Osteoblast (primary cell): ENCODE data around the gene EMP2. TPM values are rescaled to one million over a fixed set of nuclear protein-coding genes. Genes with fewer than 3 reads are reported as not detected.

Experiments used
- DNase-seq: peaks from one replicate; pipeline ENCODE4 v3.0.0; 2011; ENCODE audit warnings: low spot score, mixed read lengths; ENCODE audit not compliant: insufficient read length; ENCODE audit errors: missing footprints
- H2AFZ ChIP-seq: 2 replicates; pipeline ENCODE4 v1.6.0; 2011; ENCODE audit warnings: mild to moderate bottlenecking, low read length
- H3K27ac ChIP-seq: 2 replicates; pipeline ENCODE4 v1.5.1; 2011; ENCODE audit warnings: mild to moderate bottlenecking, low read depth, low read length, moderate library complexity
- H3K27me3 ChIP-seq: 2 replicates; pipeline ENCODE4 v1.6.0; 2012; ENCODE audit warnings: mild to moderate bottlenecking, control low read depth, inconsistent platforms, low read length, moderate library complexity; ENCODE audit not compliant: insufficient read depth
- H3K36me3 ChIP-seq: 2 replicates; pipeline ENCODE4 v1.5.1; 2011; ENCODE audit warnings: mild to moderate bottlenecking, low read length, control low read depth, moderate library complexity; ENCODE audit not compliant: insufficient read depth
- H3K4me1 ChIP-seq: 2 replicates; pipeline ENCODE4 v1.5.1; 2011; ENCODE audit warnings: mild to moderate bottlenecking, low read length, control low read depth, moderate library complexity; ENCODE audit not compliant: insufficient read depth
- H3K4me2 ChIP-seq: 2 replicates; pipeline ENCODE4 v1.6.0; 2011; ENCODE audit warnings: mild to moderate bottlenecking, low read length; ENCODE audit not compliant: insufficient read depth
- H3K4me3 ChIP-seq: fragments of 200-600 bp; sonication (generic); 3 replicates; pipeline ENCODE4 v1.5.1; 2012; ENCODE audit warnings: mild to moderate bottlenecking, low read length, inconsistent platforms; ENCODE audit not compliant: insufficient read depth
- H3K79me2 ChIP-seq: 2 replicates; pipeline ENCODE4 v1.6.0; 2012; ENCODE audit warnings: mild to moderate bottlenecking, low read length, control low read depth, inconsistent platforms; ENCODE audit not compliant: insufficient read depth
- H3K9me3 ChIP-seq: 2 replicates; pipeline ENCODE4 v1.5.1; 2011; ENCODE audit warnings: low read depth, low read length, control low read depth
- H4K20me1 ChIP-seq: 2 replicates; pipeline ENCODE4 v1.6.0; 2012; ENCODE audit warnings: mild to moderate bottlenecking, low read length, control low read depth; ENCODE audit not compliant: insufficient read depth
- total RNA-seq: library from RNA; depleted of rRNA; stranded (reverse); fragments of >200 nt; gene quantifications from 2 replicates; pipeline ENCODE4 v1.2.3, GENCODE V29; 2012
- TF ChIP-seq, protein P1 (sequence below): IDR thresholded peaks from 2 replicates; pipeline ENCODE4 v1.5.1; 2011; ENCODE audit warnings: mild to moderate bottlenecking, low read depth, low read length, moderate library complexity; ENCODE audit errors: extremely low read depth

The EMP2 gene
- total RNA-seq, 1 donor, result 31.8 TPM

DNA sequence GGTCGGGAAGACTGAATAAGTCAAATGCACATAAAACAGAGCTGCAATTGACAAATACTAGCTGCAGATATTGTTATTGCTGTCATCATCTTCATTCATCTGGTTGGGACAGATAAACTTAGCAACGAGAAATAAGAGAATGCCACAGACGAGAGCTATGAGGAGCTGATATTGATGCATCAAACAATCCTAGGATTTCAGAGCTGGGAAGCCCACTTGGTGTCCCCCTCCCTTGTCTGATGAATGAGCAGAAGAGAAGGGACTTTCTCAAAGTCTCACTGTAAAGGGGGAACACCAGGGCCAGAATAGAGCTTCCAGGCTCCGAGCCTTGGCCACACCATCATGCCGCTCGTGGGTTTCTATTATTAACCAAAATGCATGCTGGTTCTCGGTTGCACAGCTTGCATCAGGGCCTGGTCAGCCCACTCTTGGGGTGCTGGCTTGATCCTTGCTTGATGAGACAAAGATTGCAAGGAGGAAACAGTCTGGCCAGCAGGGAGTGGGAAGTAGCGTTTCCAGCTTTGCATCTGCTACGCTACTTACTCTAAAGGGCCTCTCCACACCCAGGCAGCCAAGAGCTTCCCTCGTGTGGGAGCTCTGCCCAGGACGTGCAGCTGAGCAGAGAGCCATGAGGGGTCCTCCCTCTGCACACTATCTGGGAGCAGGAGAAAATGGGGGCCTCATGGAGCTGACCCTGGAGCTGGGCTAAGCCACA is 28.4 kb upstream of the EMP2 start:
- H3K27ac ChIP-seq, result peak overlapping the region; percentile 31
- peak overlapping the region; percentile 84 for H2AFZ ChIP-seq
- peaks cover 12% of the 10 kb centered on the region for H3K4me1 ChIP-seq
- TF ChIP-seq, protein P1, sequence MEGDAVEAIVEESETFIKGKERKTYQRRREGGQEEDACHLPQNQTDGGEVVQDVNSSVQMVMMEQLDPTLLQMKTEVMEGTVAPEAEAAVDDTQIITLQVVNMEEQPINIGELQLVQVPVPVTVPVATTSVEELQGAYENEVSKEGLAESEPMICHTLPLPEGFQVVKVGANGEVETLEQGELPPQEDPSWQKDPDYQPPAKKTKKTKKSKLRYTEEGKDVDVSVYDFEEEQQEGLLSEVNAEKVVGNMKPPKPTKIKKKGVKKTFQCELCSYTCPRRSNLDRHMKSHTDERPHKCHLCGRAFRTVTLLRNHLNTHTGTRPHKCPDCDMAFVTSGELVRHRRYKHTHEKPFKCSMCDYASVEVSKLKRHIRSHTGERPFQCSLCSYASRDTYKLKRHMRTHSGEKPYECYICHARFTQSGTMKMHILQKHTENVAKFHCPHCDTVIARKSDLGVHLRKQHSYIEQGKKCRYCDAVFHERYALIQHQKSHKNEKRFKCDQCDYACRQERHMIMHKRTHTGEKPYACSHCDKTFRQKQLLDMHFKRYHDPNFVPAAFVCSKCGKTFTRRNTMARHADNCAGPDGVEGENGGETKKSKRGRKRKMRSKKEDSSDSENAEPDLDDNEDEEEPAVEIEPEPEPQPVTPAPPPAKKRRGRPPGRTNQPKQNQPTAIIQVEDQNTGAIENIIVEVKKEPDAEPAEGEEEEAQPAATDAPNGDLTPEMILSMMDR, result no peak
- H3K4me3 ChIP-seq, result no peak overlapping the region
- no peaks in the 10 kb centered on the region for H3K36me3 ChIP-seq
- peak overlapping the region; percentile 67 for H3K4me2 ChIP-seq
- peak; percentile 75 for DNase-seq
- H3K27me3 ChIP-seq, result no peaks in the 10 kb centered on the region
- no peaks in the 10 kb centered on the region for H3K79me2 ChIP-seq
- H4K20me1 ChIP-seq, result no peaks in the 10 kb centered on the region
- H3K9me3 ChIP-seq, result no peaks in the 10 kb centered on the region

GRCh38 chr16:10607157-10607556 is 26.8 kb upstream of the EMP2 start:
- no peak for DNase-seq
- Histone ChIP-seq H3K79me2 (no peaks in the 10 kb centered on the region), H3K4me1 (peaks cover 12% of the 10 kb centered on the region), H3K27ac (no peak overlapping the region), H4K20me1 (no peaks in the 10 kb centered on the region), H3K4me3 (no peak overlapping the region), H3K9me3 (no peaks in the 10 kb centered on the region), H3K27me3 (no peaks in the 10 kb centered on the region), H2AFZ (no peak overlapping the region), H3K4me2 (no peak overlapping the region), H3K36me3 (no peaks in the 10 kb centered on the region)
- TF ChIP-seq, protein P1, result no peak

- H3K4me1 ChIP-seq, result peaks cover 12% of the 10 kb centered on the region
- TF ChIP-seq, protein P1, result no peak
- H4K20me1 ChIP-seq, result no peaks in the 10 kb centered on the region
- no peak overlapping the region for H3K27ac ChIP-seq
- H3K36me3 ChIP-seq, result no peaks in the 10 kb centered on the region
- no peaks in the 10 kb centered on the region for H3K79me2 ChIP-seq
- no peaks in the 10 kb centered on the region for H3K9me3 ChIP-seq
- no peak overlapping the region for H3K4me2 ChIP-seq
- no peaks in the 10 kb centered on the region for H3K27me3 ChIP-seq
- no peak overlapping the region for H3K4me3 ChIP-seq
- no peak overlapping the region for H2AFZ ChIP-seq
- DNase-seq, result peak; percentile 19
Observed at GRCh38 chr16:10606607-10607006, 26.2 kb upstream of the EMP2 start.

GRCh38 chr16:10605636-10606035 is 25.2 kb upstream of the EMP2 start:
- TF ChIP-seq, protein P1, result no peak

More at GRCh38 chr16:10605636-10606035, 25.2 kb upstream of the EMP2 start:
- no peak for DNase-seq
- no peak overlapping the region for H2AFZ ChIP-seq
- H4K20me1 ChIP-seq, result no peaks in the 10 kb centered on the region
- H3K4me2 ChIP-seq, result no peak overlapping the region
- H3K4me3 ChIP-seq, result no peak overlapping the region
- no peaks in the 10 kb centered on the region for H3K9me3 ChIP-seq
- no peaks in the 10 kb centered on the region for H3K27me3 ChIP-seq
- no peak overlapping the region for H3K27ac ChIP-seq
- no peaks in the 10 kb centered on the region for H3K79me2 ChIP-seq
- H3K36me3 ChIP-seq, result no peaks in the 10 kb centered on the region
- H3K4me1 ChIP-seq, result peaks cover 12% of the 10 kb centered on the region
